Peyer's patch (tissue), 4 donors: ENCODE measurements around the gene PRRG1.

ENCODE experiments used
- POLR2A ChIP-seq, 2 donors: fragments of 450-650 bp; IDR thresholded peaks; one replicate each; pipeline ENCODE4 v1.5.1; 2017; ENCODE audit warnings: antibody characterized with exemption in 2 of 2, mild to moderate bottlenecking in 2 of 2, moderate library complexity in 2 of 2
- TF ChIP-seq, protein P1 (sequence below), 6 experiments: fragments of 450-650 bp in 4 of 6; fragments of 200-600 bp in 2 of 6; sonication (generic) in 1 of 6; IDR thresholded peaks; one replicate each; pipeline ENCODE4 v1.5.1; 2017 to 2019; ENCODE audit warnings: antibody characterized with exemption in 6 of 6, mild to moderate bottlenecking in 3 of 6, moderate library complexity in 1 of 6

DNA sequence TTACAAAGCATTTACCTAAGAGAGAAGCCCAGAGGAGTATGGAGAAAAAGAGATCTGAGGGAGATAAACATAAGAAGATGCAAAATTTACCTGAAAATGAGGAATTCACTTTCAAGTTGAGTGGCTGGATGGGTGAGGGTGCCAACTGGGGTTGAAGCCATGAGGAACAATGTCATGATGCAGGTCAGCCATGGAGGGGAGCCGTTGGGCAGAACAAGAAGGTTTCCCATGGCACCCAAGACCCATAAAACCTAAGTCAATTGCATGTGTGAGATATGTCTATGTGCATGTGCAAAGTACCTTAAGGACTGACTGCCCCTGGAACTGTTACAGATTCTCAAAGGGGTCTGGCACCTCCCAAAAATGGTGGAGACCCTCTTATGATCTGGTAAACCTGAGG, 46.6 kb upstream of the PRRG1 start:
- TF ChIP-seq, protein P1, sequence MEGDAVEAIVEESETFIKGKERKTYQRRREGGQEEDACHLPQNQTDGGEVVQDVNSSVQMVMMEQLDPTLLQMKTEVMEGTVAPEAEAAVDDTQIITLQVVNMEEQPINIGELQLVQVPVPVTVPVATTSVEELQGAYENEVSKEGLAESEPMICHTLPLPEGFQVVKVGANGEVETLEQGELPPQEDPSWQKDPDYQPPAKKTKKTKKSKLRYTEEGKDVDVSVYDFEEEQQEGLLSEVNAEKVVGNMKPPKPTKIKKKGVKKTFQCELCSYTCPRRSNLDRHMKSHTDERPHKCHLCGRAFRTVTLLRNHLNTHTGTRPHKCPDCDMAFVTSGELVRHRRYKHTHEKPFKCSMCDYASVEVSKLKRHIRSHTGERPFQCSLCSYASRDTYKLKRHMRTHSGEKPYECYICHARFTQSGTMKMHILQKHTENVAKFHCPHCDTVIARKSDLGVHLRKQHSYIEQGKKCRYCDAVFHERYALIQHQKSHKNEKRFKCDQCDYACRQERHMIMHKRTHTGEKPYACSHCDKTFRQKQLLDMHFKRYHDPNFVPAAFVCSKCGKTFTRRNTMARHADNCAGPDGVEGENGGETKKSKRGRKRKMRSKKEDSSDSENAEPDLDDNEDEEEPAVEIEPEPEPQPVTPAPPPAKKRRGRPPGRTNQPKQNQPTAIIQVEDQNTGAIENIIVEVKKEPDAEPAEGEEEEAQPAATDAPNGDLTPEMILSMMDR (IDR thresholded peaks at IDR 0.05), result peak in 3 of 6 experiments; percentile 32 to 50 (median 35)
- TF ChIP-seq POLR2A (IDR thresholded peaks at IDR 0.05), result no peak
